ENCODE results near the gene HS2ST1. TPM values are rescaled to one million over a fixed set of nuclear protein-coding genes. Genes with fewer than 3 reads are reported as not detected.
A peak's percentile ranks its signal among the peaks of the same experiment; 100 is the strongest.

HS2ST1 gene
- total RNA-seq, 1 experiment from 2014 or later = 45.0 TPM

DNA sequence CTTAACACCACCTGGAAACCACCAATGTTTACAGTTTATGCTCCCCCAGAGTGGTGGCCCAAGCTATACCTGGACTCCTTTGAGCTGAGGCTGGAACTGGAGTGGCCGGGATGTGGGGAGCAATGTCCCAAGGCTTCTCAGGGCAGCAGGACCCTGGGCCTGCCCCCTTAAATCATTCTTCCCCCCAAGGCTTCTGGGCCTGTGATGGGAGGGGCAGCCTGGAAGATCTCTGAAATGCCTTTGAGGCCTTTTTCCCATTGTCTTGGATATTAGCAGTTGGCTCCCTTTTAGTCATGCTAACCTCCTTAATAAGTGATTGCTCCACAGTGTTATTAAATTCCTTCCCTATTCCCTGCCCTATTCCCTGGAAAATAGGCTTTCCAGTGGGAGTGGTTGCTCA is 185.8 kb downstream of the HS2ST1 start:
- Histone ChIP-seq H3K4me1 (peaks cover 8% of the 10 kb centered on the region), H3K4me3 (no peak overlapping the region), H3K36me3 (peaks cover 7% of the 10 kb centered on the region), H3K27me3 (no peaks in the 10 kb centered on the region), H3K27ac (no peak overlapping the region), H3K9me3 (replicated peaks) (0 out of 2 replicates have a peak, but pooled peaks cover 5% of the 10 kb centered on the region)
- DNase-seq = no peak

DNA sequence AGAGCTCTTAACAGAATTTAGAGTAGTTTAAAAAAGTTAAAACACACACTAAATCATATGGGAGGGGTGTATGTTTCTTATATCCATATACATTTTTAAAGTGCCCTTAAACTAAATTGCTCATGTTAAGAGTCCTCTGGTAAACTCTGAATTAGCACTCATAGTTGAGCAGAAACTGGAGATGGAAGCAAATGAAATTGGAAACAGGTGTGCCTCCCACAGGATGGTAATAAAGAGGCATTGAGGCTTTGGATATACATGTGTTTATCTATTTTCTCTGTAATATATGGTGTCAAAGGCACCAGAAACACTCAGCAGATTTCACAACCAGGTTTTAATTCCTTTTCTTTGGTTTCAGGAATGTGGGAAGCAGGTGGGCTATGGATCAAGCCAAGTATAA is 188.6 kb downstream of the HS2ST1 start:
- H3K27me3 ChIP-seq = no peaks in the 10 kb centered on the region
- peak in 1 of 2 experiments; percentile 46 for DNase-seq
- H3K27ac ChIP-seq = no peak overlapping the region
- peaks cover 6% of the 10 kb centered on the region; the same call in 1 of the 2 replicates for H3K36me3 ChIP-seq
- H3K9me3 ChIP-seq (replicated peaks) = 0 out of 2 replicates have a peak, but pooled peaks cover 2% of the 10 kb centered on the region
- H3K4me3 ChIP-seq = no peak overlapping the region
- H3K4me1 ChIP-seq = peaks cover 8% of the 10 kb centered on the region

DNA sequence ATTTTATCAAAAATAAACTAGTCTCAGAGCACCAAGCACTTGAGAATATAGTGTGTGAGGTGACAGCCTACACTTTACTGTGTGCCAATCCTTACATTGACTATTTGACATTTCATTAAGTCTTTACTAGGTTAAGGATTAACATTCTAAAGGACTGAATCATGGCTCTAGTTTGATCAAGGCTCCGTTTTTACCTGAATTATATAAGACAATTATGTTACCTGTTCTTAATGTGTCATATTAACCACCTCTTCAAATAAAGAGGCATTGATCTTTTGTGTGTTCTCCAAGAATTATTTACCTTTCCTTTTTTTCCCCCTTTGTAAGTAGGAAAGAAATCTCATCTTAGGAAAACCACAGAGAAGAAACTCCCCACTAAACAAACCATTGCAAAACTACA is 189.7 kb downstream of the HS2ST1 start:
- no peak for DNase-seq
- H3K4me1 ChIP-seq = peaks cover 8% of the 10 kb centered on the region

DNA sequence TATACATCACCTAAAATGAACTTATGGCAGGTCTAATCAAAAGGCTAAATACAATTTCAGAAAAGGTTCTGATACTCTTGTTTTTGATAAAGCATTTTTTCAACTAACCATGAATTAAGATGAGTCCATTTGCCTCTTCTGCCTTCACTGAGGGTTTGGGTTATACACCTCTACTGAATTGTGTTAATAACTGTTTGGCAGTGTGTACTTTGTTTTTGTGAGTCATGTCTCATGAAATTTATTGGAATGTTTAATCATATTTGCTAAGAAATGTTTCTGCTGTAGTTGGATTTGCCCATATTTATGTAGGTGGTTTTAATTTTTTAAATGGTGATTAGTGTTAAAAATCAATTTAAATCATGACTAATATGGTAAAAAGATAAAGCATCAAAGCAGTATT is 190.5 kb downstream of the HS2ST1 start:
- no peaks in the 10 kb centered on the region for H3K27me3 ChIP-seq
- H3K4me1 ChIP-seq = peaks cover 8% of the 10 kb centered on the region
- H3K4me3 ChIP-seq = no peak overlapping the region
- peaks cover 3% of the 10 kb centered on the region; the same call in 1 of the 2 replicates for H3K36me3 ChIP-seq
- H3K27ac ChIP-seq = no peak overlapping the region
- no peaks in the 10 kb centered on the region for H3K9me3 ChIP-seq (replicated peaks)
- no peak for DNase-seq

More for the DNA sequence above, 189.7 kb downstream of the HS2ST1 start:
- H3K36me3 ChIP-seq = peaks cover 6% of the 10 kb centered on the region; the same call in 1 of the 2 replicates
- H3K27ac ChIP-seq = no peak overlapping the region
- H3K4me3 ChIP-seq = no peak overlapping the region
- H3K9me3 ChIP-seq (replicated peaks) = 0 out of 2 replicates have a peak, but pooled peaks cover 2% of the 10 kb centered on the region
- H3K27me3 ChIP-seq = no peaks in the 10 kb centered on the region

DNA sequence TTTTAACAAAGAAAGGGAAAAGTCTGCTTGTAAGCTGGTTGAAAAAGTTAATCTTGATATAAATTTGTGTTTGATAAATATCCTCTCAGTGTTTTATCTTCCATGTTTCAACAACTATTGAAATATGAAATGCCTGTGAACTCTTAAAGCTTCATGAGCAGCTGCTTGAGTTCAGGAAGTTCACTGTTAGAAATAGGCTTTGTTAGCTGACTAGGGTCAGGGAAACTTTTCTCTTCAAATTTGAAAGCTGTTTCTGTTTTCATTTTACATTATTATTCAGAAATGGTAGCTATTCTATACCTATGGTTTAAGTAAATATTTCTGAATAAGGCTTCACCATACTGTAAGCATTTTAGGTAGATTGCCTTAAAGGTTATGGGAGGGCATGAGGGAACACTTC is 191.7 kb downstream of the HS2ST1 start:
- Histone ChIP-seq H3K9me3 (replicated peaks) (no peaks in the 10 kb centered on the region), H3K36me3 (peaks cover 3% of the 10 kb centered on the region; the same call in 1 of the 2 replicates), H3K27me3 (no peaks in the 10 kb centered on the region), H3K4me1 (peaks cover 8% of the 10 kb centered on the region), H3K27ac (no peak overlapping the region), H3K4me3 (no peak overlapping the region)
- no peak for DNase-seq

DNA sequence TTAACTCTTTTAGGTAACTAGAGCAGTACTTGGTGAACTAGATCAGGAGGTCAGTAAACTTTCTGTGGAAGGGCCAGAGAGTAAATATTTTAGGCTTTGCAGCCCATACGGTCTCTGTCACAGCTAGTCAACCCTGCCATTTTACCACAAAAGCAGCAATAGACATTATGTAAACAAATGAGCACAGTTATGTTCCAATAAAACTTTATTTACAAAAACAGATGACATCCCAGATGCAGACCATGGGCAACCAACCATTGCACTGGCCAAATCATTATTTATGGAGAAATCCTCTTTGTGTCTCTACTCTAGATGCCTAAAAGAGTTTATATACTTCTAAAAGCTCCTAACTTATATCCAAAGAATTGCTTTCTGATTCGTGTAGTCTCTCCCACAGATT is 192.4 kb downstream of the HS2ST1 start:
- no peak for DNase-seq

DNA sequence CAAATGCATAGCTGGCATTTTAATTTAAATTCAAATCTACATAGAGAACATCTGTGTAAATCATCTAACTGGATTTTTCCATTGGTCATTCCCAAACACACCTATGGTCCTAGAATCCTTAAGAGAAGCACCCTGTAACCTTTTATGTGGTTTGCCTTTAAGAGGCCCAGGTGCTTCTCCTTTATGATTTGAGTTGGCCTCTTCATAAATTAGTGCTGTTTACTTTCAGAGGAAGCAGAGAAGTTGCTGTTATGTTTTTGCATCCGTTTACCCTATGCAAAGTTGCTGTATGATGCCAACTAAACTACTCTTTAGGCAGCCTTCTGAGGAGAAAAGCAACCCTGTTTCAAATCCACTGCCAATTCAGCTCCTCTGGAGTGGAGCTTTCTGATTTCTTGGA is 193.8 kb downstream of the HS2ST1 start:
- Histone ChIP-seq H3K4me1 (peaks cover 6% of the 10 kb centered on the region), H3K9me3 (replicated peaks) (no peaks in the 10 kb centered on the region), H3K4me3 (no peak overlapping the region), H3K27me3 (no peaks in the 10 kb centered on the region), H3K27ac (no peak overlapping the region), H3K36me3 (peaks cover 3% of the 10 kb centered on the region; the same call in 1 of the 2 replicates)
- DNase-seq = no peak

More for the DNA sequence above, 192.4 kb downstream of the HS2ST1 start:
- Histone ChIP-seq H3K4me3 (no peak overlapping the region), H3K9me3 (replicated peaks) (no peaks in the 10 kb centered on the region), H3K27me3 (no peaks in the 10 kb centered on the region), H3K4me1 (peaks cover 8% of the 10 kb centered on the region), H3K27ac (no peak overlapping the region), H3K36me3 (peaks cover 3% of the 10 kb centered on the region; the same call in 1 of the 2 replicates)

DNA sequence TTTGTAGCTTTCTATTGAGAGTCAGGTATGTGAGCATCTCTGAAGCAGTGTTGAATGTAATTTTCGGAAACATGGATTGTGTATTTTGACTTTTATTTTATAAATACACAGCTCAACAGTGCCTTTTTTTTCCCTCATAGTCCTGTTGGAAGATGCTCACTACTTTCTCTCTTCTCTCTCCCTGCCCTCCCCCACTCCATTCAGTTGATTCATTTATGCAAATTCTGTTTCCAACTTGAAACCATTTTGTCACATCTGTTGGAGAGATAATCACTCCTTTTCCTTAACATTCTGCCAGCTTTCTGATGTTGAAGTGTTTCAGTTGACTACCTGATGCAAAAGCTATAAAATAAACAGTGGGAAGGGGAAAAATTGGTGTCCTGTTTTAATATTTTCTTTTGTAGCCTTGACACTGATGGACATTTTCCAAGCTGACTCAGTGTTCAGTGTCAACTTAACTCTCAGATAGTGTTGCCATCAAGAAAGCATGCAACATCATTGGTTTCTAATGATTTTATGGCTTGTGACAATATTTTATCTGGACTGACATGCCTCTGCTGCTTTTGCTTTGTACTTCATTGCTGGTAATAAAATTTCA is 194.5 kb downstream of the HS2ST1 start:
- peaks cover 12% of the 10 kb centered on the region for H3K4me1 ChIP-seq
- no peaks in the 10 kb centered on the region for H3K27me3 ChIP-seq
- H3K27ac ChIP-seq = no peak overlapping the region
- H3K9me3 ChIP-seq (replicated peaks) = no peaks in the 10 kb centered on the region
- DNase-seq = no peak
- H3K4me3 ChIP-seq = no peak overlapping the region
- no peaks in the 10 kb centered on the region; the same call in 1 of the 2 replicates for H3K36me3 ChIP-seq

DNA sequence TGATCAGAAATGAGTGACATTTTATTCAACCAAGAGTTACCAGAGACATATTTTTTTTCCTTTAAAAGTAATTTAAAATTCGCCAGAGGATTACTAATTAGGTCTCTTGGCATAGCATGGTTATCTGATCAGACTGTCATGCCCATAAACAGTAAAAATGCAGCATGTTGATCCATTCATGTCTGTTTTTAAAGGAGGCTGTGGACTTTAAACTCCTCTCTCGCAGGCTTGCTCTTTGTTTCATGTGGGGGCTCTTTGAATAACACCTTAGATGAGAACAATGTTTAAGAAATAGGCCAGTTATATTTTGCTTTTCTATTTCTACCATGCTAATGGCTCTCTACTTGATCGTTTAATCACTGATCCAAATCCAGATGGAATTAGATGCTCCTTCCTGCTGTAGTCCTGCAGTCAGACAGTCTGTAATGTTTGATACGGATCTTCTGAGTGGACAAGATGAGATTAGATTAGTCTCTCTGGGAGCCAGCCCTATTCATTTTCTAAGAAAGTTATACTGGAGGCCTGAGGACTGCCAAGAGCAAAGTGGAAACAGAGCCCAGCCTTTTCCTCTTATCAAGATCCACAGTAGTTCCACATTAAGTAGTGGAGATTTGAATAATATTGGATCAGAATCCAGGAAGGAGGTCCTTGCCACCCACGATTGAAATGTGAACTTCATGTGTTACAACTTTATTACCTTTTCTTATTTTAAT is 197.4 kb downstream of the HS2ST1 start:
- no peaks in the 10 kb centered on the region for H3K36me3 ChIP-seq
- no peak for DNase-seq
- H3K4me1 ChIP-seq = peaks cover 30% of the 10 kb centered on the region
- H3K27me3 ChIP-seq = no peaks in the 10 kb centered on the region
- H3K27ac ChIP-seq = no peak overlapping the region
- H3K4me3 ChIP-seq = no peak overlapping the region
- H3K9me3 ChIP-seq (replicated peaks) = no peaks in the 10 kb centered on the region

DNA sequence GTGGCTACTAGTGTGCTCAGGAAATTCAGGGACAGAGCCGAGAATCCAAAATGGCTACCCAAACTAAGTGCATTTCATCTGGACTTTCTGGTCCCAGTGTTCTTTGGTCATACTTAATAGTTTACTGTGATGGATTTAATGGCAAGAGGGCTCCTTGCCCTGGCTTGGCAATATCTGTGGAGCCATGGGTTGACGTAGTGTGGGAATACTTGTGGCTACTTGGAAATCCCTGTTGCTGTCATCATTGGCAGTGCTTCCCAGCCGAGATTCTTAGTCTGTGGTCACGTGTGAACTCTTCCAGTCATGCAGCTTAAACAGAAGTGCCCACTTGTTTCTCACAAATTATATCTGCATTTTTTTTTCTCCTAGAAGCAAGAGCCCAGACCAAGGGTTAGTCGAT is 198.9 kb downstream of the HS2ST1 start:
- H3K36me3 ChIP-seq = no peaks in the 10 kb centered on the region
- H3K9me3 ChIP-seq (replicated peaks) = no peaks in the 10 kb centered on the region
- peak overlapping the region; percentile 12; the same call in 1 of the 2 replicates for H3K27ac ChIP-seq
- DNase-seq = peak; percentile 56 to 76
- no peak overlapping the region for H3K4me3 ChIP-seq
- peaks cover 33% of the 10 kb centered on the region for H3K4me1 ChIP-seq
- no peaks in the 10 kb centered on the region for H3K27me3 ChIP-seq

DNA sequence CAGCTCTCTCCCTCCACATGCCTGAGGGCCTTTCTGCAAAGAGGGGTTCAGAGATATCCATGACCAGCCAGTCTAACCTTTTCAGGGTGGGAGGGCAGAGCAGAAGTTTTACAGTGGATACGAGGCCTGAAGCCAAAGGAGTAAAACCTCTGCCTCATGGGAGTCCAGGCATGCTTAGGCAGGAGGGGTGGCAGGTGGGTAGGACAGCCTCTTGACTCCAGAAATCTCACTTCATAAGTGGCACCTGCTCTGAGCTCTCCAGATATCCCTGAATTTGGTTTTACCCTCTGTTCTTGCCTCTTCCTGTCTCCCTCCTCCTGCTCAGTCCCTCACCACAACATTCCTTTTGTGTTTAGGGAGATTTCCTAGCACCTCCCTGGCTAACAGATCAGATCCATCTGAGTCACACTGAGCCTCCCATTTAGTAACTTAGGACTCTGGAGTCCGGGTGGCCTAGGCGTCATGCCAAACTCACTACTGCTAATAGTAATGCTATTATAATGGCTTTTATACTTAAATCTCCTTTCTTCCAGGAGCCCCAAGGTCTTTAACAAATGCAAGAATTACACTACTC is 201.0 kb downstream of the HS2ST1 start:
- H3K4me3 ChIP-seq = no peak overlapping the region
- H3K36me3 ChIP-seq = no peaks in the 10 kb centered on the region
- peaks cover 33% of the 10 kb centered on the region for H3K4me1 ChIP-seq
- DNase-seq = peak; percentile 85 to 92
- H3K27me3 ChIP-seq = no peaks in the 10 kb centered on the region
- no peaks in the 10 kb centered on the region for H3K9me3 ChIP-seq (replicated peaks)
- peak overlapping the region; percentile 8; the same call in 1 of the 2 replicates for H3K27ac ChIP-seq

DNA sequence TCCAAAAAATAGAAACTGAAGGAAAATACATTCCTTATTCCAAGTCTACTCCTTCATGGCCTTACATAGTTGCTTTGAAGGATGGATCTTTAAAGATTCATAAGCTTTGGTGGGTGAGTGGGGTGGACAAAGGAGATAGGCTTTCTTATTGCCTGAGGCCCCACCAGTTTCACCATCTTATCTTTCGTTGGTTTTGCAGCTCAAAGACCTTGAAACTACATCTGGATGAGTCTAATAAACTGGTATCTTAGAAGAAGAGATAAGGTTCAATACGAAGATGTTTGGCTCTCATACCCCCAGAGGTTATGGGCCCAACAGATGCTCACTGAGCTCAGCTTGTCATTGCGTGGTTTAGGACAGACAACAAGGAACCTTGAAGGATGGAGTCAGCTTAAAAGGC is 201.5 kb downstream of the HS2ST1 start:
- Histone ChIP-seq H3K9me3 (replicated peaks) (no peaks in the 10 kb centered on the region), H3K4me3 (no peak overlapping the region), H3K27me3 (no peaks in the 10 kb centered on the region), H3K27ac (peak overlapping the region; percentile 8; the same call in 1 of the 2 replicates), H3K4me1 (peaks cover 33% of the 10 kb centered on the region), H3K36me3 (no peaks in the 10 kb centered on the region)
- DNase-seq = no peak

DNA sequence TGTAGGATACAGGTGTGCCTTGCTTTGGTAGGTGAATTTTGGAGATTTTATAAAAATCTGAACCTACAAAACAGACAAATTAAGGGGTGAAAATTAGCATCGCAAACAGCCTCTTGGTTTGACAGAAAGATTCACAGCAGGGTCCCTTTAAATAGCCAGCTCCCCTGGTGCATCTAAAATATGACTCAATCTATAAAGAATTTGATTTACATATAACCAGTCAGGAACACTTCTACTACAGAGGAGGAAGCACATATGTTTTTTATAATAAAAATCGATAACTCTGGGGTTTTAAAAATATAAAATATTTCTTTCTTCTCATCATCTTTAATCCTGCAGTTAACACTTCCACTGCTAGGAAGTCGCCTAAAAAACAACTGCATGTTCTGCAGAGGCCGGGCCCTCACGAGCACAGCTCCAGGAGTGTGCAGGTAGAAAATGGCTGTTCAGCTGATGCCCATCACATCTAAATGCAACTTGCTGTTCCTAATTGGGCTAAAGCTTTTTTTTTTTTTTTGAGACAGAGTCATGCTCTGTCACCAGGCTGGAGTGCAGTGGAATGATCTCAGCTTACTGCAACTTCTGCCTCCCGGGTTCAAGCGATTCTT is 203.4 kb downstream of the HS2ST1 start:
- Histone ChIP-seq H3K36me3 (no peaks in the 10 kb centered on the region), H3K4me1 (peaks cover 31% of the 10 kb centered on the region), H3K4me3 (no peak overlapping the region), H3K27ac (no peak overlapping the region), H3K9me3 (replicated peaks) (no peaks in the 10 kb centered on the region), H3K27me3 (no peaks in the 10 kb centered on the region)
- no peak for DNase-seq

DNA sequence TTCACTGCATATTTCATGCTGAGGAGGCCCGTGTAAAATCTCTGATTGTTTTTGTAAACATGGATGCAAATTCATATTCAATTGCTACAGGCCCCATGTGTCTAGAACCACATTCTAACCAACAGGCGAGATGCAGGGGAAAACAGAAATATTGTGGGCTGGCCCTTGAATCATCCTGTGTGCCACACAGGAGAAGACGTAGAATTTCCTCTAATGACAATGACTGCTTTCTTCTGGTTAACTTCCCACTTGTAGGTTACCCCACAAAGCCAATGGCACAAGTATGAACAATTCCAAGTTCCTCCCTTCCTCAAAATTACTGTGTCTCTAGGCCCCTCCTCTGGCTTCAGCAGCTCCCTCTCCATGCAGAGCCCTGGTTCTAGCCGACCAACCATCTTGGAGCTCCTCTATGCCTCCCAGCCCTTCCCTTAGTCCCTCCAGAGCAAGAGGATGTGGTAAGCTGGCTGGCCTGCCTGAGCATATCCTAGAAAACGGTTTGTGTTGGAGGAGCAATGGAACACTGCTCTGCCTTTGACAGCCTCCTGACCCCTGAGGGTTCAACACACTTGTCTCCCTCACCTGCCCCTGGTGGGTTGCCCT is 205.2 kb downstream of the HS2ST1 start:
- Histone ChIP-seq H3K4me1 (peaks cover 19% of the 10 kb centered on the region), H3K36me3 (no peaks in the 10 kb centered on the region), H3K9me3 (replicated peaks) (no peaks in the 10 kb centered on the region), H3K4me3 (no peak overlapping the region), H3K27me3 (no peaks in the 10 kb centered on the region), H3K27ac (no peak overlapping the region)
- no peak for DNase-seq
